ENCODE data around the gene ZDHHC11B.
"Not testable (repeated sequence)": the region's sequence is repeated elsewhere in the genome, so short reads cannot be mapped to it uniquely, and the experiment has no call there.

The ZDHHC11B gene, protein sequence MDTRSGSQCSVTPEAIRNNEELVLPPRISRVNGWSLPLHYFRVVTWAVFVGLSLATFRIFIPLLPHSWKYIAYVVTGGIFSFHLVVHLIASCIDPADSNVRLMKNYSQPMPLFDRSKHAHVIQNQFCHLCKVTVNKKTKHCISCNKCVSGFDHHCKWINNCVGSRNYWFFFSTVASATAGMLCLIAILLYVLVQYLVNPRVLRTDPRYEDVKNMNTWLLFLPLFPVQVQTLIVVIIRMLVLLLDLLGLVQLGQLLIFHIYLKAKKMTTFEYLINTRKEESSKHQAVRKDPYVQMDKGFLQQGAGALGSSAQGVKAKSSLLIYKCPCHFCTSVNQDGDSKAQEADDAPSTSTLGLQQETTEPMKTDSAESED

DNA sequence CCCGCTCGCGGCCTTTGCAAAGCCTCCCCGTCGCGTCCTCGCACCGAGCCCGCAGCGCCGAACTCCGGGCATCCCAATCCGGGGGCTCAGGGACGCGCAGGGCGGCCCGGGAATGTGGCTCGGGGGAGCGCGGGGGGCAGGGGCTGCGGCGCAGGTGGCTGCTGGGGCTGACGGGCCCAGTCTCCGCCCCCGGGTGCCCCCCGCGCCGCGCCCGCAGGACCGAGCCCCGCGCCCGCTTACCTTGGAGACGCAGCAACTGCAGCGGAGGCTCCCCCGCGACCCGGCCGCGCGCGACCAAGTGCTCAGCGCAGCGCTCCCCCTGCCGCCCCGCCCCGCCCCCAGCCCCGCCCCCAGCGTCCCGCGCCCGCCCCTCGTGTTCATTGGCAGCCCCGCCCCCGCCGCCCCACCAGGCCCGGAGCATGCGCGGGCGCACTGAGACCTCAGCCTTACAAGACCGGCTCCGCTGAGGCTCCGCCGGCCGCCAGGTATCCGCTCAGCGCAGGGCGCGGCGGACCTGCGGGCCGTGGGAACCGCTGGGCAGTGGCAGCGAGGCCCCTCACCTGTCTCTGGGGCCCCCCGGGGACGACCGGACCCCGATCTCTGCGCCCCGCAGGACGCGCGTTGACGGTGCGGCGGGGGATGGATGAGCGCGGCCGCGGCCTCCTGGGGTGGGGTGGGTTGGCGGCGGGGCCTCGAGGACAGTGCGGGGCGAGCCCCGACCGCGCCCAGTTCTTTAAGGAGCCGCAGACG is at the start of gene ZDHHC11B:
Gene ZDHHC11B, minus strand, starts transcription at position 302 of the 750 bp plus-strand sequence. CDS start 17,810 bp downstream, outside the sequence.
- DNase-seq = peak; percentile 59 to 91

DNA sequence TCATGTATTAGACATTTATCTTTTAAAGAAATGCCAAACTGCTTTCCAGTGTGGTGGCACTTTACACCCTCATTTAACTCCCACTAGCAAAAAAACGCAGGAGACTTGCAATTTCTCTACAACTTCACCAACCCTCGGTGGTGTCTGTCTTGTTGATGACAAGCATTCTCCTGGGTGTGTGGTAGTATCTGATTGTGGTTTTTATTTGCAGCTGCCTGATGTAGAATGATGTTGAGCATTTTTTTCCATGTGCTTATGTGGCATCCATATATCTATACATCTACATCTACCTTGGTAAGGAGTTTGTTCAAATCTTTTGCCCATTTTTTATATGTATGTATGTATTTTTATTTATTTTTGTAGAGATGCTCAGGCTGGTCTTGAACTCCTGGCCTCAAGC is 49.5 kb upstream of the ZDHHC11B start:
- DNase-seq = not testable (repeated sequence)

DNA sequence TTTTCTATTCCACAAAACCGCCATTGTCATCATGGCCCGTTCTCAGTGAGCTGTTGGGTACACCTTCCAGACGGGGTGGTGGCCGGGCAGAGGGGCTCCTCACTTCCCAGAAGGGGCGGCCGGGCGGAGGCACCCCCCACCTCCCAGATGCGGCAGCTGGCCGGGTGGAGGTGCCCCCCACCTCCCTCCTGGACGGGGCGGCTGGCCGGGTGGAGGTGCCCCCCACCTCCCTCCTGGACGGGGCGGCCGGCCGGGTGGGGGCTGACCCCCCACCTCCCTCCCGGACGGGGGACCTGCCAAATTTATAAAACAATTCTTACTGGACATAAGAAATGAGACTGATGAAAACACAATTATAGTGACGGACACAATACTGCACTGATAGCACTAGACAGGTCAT is 43.7 kb upstream of the ZDHHC11B start:
- not testable (repeated sequence) for DNase-seq

DNA sequence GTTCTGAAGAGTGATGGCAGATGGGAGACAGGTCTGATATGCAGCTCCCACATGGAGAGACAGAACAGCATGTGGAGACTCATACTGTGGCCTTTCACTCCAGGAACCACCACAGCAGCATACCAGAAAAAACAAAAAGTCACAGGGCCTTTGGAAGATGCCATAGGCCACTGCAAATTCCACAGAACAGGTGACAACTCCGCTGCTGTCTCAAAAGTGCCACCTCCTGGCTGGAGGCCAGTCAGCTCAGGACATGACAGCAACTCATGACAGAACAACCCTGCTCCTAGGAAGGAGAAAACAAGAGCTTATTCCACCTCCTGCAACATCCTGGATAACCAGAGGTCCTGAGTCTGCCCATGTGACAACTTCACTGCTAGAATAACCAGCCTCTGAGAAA is 41.0 kb upstream of the ZDHHC11B start:
- DNase-seq = not testable (repeated sequence)

DNA sequence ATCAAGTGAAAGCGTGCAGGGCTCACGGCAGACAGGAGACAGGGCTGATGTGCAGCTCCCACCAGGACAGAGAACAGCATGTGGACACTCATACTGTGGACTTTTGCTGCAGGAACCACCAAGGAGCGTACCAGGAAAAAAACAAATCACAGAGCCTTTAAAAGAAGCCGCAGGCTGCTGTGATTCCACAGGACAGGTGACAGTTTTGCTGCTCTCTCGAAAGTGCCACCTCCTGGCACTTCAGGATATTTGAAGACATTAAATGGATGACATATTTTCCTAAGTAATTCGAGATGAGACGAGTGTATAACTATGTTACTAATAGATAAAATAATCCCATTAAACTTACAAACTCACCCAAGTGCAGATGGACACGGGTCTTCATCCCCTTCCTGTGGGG is 37.0 kb upstream of the ZDHHC11B start:
- no peak for DNase-seq

DNA sequence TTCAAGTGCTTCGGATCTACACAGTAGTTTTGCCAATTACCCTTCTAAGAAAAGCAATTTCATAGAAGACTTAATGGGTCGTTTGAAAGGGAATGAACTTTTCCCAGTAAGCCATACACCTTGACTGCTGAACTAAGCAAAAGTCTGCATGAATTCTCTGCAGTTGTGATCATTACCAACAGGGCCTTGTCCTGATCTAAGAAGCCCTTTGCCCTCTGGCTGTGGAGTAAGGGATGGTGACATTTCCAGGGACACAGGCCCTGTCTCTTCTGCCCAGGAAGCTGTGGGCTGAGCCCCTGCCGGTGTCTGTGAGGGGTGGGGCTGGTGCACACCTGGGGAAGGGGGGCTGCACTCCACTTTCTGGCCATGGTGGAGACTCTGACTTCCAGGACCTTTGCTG is 35.7 kb upstream of the ZDHHC11B start:
- no peak for DNase-seq

DNA sequence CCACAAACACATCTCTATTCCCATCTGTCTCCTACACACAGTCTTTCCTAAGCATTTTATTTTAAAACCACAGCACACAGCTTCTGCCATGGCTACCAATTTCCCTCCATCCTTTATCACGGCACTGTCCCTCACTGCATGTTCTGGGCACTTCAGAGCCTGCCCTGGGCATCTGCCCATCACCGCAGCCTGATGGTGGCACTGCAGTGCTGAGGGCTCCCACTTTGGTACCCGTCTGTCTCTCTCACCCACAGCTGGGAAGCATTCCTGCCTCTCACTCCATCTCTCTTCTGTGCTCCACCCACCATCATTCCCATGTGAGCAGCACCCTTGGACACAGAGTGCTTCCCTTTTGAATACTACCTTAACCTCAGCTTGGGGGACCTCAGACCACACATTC is 34.5 kb upstream of the ZDHHC11B start:
- no peak for DNase-seq

DNA sequence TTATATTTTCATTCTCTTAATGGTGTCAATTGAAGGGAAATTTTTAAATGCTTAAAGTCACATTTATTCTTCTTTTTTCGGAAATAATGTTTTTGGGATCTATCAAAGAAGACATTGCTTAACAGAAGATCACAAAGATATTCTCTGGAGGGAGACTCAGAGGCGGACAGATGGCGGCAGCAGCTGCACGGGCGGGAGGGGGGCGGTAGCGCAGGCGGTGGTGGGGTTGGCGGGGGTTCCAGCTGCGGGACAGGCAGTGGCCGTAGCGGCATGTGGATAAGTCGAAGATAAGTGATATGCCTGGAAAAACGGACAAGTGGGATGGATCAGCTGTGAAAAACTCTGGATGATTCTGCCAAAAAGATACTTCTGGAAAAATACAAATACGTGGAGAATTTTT is 31.6 kb upstream of the ZDHHC11B start:
- DNase-seq = no peak

DNA sequence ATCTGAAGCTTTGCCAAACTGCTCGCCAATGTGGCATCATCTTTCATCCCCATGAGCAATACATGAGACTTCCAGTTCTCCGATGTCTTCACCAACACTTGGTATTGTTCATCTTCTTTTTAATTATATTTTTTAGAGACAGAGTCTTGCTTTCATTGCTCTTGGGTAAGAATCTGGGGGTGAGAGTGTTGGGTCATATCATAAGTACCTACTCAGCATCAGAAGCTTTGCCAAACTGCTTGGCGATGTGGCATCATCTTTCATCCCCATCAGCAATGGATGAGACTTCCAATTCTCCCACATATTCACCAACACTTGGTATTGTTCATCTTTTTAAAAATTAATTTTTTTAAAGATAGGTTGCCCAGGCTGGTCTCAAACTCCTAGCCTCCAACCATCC is 30.9 kb upstream of the ZDHHC11B start:
- DNase-seq = no peak

DNA sequence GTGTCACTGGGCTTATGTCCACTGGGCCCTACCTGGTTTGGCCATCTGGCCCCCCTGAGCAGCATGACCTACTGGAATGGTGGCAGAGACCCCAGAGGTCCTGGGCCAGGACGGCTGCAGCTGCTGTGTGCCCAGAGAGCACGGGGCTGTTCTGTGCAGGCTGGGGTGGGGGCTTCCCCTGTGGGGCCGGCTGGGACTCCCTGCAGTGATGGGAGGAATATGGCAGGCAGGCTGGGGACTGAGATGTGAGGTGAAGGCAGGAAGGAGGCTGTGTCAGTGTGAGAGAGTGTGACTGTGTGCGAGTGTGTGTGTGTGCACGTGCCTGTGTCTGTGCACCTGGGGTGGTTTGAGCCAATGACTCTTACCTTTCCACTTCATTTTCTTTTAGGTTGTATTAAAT is 29.0 kb upstream of the ZDHHC11B start:
- DNase-seq = not testable (repeated sequence)

DNA sequence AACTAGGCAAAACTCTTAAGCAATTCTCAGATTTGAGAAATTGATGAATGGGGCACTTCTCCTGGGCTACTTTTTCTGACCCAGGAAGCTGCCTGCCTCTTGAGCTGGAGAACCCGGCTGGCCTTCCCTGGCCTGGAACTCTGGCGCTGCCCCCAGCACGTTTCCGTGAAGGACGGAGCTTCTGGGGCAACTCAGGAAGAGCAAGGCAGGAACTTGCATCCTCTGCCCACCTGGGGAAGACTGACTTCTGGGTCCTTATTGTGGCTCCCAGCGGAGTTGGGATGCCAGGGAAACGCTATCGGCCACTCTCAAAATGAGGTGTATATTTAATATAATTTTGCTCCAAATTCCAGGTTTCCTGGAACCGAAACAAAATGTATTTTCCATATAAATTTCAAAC is 26.9 kb upstream of the ZDHHC11B start:
- DNase-seq = not testable (repeated sequence)

DNA sequence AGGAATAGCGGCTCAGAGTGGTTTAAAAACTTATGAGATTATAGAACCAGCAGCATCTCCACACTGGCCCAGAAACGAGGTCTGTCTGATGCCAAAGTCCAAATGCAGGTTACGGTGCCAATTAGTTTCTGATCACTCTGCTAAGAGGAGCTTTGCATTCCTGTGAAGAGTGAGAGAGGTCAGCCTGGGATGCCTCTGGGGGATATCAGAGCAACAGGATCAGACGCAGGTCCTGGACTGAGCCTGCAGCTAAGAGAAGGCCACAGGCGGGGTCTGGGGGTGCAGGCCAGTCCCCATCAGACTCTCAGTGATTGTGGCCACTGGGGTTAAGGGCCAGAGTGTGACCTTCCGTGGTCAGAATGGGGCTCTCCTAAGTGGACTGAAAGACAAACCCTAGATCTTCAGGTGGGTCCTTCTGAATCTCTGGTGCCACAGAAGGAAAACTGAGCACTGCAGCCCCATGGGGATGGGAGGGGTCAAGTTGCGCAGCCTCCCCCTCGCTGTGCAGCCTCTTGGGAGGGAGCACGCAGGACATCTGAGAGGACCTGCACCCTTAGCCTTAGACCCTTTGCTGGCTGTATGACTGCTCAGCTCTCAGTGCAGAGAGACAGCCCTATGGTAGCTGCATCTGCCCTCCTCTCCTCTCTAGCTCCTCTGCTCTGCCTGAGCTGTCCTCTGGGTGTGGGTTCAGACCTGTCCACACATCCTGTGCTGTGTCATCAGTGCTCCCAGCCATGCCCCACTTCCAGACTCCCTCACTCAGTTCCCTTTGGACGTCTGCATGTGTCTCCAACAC is 23.4 kb upstream of the ZDHHC11B start:
- not testable (repeated sequence) for DNase-seq

DNA sequence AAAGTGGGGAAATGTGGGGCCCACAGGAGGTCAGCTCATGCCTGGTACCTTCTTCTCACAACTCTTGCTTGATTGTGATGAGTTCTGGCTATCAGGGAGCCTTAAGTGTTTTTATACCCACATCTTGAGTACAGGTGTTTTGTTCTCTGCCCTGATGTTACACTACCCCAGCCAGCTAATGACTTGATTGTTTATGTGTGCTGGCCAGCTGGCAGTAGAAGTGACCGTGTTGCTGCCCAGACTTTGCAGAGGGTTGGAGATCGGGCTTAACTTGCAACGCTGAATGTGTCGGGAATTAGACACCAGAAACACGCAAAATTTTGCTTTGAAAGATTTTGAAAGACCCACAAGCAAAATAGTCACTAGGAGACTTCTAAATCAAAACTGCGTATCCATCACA is 16.9 kb upstream of the ZDHHC11B start:
- DNase-seq = no peak

DNA sequence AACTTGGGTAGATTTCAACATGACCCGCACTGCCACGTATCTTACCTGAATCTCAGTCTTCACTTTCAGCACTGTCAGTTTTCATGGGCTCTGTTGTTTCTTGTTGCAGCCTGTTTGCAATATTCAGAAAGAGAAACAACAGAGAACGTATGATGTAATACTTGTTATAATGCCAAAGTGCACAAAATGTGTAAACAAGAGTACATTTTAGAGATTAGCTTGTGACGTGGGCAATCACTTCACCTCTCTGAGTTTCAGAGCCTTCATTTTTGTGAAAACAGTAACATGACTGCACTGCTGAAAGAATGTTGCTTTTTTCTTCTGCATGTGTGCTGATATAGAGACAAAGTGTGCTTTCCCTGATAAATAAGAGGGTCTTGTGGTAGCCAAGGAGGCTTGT is 16.5 kb upstream of the ZDHHC11B start:
- not testable (repeated sequence) for DNase-seq

DNA sequence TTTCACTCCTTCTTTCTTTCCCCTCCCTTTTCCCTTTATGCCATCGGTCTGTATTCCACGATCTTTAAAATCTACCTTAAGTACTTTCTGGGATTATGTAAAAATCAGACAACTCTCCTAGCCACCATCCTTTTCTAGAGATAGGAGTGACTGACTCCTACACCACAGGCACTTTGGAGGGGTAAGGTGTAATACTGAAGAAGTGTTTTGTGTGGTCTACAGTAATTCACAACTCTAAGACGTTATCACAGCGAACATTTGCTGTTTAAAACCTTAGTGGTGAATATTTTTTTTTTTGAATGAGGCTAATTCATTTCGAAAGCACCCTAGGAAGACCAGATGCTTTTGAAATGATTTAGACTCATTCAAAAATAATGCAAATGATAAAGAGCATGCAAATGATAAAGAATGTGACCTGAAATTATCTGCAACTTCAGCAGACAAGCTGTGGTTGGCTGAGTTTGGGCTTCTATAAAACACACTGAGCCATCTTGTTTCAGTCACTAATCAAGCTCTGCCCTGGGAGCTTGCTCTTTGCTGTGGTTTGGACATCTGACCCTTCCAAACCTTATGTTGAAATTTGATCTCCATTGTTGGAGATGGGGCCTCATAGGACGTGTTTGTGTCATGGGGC is 14.1 kb upstream of the ZDHHC11B start:
- not testable (repeated sequence) for DNase-seq

DNA sequence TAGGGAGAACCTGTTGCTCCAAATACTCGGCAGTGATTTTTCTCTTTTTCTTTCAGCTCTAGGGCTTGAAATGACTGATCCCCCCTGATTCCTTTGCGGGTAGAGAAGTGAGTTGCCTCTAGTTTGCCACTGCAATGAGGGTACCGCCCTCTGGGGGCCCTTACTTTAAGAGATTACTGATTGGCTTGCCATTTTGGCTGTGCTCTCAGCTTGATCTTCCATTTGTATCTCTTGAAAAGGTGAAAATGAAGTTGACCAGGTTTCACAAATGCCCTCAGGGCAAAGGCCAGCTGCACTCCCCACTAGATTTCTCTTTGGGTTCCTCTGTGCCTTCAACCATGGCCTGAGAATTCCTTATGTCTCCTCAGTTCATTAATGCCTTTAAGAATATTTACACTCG is 13.5 kb upstream of the ZDHHC11B start:
- not testable (repeated sequence) for DNase-seq

DNA sequence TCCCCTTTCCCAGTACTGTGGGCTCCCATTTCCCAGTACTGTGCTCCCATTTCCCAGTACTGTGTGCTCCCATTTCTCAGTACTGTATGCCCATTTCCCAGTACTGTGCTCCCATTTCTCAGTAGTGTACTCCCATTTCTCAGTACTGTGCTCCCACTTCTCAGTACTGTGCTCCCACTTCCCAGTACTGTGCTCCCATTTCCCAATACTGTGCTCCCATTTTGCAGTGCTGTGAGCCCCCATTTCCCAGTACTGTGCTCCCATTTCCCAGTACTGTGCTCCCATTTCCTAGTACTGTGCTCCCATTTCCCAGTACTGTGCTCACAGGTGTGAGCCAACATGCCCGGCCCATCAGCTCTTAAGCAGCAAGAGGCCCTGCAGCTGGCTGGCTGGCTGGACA is 11.3 kb upstream of the ZDHHC11B start:
- not testable (repeated sequence) for DNase-seq

DNA sequence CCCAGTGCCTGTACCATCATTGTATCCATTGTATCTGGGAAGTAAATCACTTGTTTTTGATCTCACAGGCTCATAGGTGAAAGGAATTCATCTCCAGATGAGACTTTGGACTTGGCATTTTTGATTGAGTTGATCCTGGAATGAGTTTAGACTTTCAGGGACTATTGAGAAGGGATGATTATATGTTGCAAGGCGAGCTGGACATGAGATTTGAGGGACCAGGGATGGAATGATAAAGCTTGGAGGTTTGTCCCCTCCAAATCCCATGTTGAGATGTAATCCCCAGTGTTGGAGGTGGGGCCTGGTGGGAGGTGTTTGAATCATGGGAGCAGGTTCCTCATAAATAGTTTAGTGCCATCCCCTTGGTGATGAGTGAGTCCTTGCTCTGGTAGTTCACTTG is 10.4 kb upstream of the ZDHHC11B start:
- not testable (repeated sequence) for DNase-seq

DNA sequence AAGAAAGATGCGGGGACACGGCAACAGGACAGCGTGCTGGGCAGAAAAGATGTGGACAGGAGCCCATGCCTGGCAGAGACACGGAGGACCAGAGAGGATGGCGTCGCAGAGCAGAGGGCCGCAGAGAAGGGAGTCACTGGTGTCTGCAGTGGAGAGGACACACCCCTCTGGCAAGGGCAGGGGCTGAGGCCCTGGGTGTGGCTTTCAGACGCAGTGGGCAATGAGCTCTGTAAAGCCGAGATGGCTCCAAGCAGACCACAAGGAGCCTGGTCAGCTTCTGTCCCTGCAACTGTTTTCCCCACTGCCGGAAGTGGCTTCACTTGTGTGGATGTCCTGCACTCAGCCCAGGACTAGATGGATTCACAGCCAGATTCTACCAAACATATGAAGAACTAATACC is 4.2 kb upstream of the ZDHHC11B start:
- not testable (repeated sequence) for DNase-seq

DNA sequence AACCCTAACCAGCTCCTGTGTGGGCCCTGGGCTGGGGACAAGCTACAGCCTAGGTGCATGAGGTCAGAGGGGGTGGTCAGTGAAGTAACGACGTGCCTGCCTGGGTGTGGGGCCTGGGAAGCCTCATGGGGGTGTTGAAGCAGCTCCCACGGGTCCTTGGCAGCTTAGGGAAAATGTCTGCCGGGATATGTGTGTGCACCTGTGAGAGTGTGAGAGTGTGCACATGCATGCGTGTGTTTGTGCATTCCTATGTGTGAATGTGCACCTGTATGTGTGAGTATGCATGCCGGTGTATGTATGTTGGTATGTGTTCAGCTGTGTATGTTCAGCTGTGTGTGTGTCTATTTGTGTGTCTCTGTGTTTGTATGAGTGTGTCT is 3.3 kb upstream of the ZDHHC11B start:
- not testable (repeated sequence) for DNase-seq

DNA sequence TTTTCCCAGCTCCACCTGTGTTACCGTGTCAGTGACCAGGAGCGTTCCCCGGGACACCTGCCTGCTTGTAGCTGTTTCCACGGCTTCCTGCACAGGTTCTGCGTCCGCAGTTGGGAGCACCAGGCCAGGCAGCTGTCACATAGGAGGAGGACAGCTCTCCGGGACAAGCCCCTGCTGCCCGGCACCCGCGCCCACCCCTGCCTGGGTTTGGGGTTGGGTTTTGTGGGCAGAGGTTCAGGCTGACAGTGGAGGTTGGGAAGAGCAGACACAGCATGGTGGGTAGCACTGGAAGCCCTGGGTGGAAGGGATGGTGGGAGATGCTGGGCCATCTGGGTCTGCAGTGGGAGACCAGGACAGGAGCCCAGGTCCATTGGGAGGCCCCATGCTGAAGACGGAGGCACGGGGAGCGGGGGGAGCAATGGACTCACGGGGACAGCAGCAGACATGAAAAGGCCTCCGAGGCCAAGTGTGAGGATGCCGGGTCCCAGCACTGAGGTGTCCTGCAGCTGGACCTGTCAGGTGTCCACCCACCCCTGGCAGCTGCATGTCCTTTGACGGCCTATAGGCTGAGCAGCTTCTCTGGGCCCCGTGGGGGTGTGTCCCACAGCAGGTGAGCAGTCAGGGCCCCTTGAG is 2.8 kb upstream of the ZDHHC11B start:
- DNase-seq = not testable (repeated sequence)

DNA sequence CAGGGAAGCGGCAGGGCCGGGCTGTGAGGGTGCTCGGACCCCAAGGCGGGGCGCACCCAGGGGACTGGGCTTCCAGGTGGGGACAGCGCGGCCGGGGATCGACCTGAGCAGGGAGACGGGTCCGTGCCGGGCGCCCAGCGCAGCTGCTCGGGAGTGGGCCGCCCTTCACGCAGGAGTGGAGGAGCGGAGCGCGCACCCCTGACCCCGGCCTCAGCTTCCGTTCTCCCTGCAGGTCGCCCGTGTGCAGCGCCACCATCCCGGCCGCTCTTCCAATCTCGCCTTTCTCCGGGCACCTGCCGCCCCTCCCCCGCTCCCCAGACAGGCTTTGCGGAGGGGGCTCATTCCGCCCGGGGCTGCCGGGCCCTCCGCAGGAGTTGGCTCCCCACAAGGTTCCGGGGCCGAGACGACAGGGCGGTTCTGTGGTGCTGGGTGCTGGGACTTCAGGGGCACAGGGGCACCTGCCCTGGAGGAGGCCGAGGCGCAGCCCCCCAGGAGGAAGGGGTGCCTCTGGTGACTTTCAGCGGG is 714 bp upstream of the ZDHHC11B start:
- DNase-seq = not testable (repeated sequence)
